NCI-H460 (cell line): Measurements from ENCODE around the gene EDRF1. TPM values are rescaled to one million over a fixed set of nuclear protein-coding genes. Genes with fewer than 3 reads are reported as not detected.
"Not testable (repeated sequence)": the region's sequence is repeated elsewhere in the genome, so short reads cannot be mapped to it uniquely, and the experiment has no call there.

Experiments
- DNase-seq: peaks from one replicate; pipeline ENCODE4 v3.0.0-alpha.2; 2016; ENCODE audit warnings: low read depth; ENCODE audit errors: extremely low read depth
- polyA plus RNA-seq: library from polyadenylated mRNA; depleted of rRNA; stranded (reverse); fragments of >200 nt; gene quantifications from 2 replicates; pipeline ENCODE4 v1.2.3, GENCODE V29; 2014; cell fraction: nucleus; rRNA removed
- total RNA-seq: library from RNA; depleted of rRNA; stranded (reverse); fragments of >200 nt; shearing (Covaris generic); gene quantifications from 2 replicates; pipeline ENCODE4 v1.2.3, GENCODE V29; 2014; rRNA removed

The EDRF1 gene
- total RNA-seq = 21.8 and 24.9 TPM in 2 replicates
- polyA plus RNA-seq = 55.3 and 95.1 TPM in 2 replicates

DNA sequence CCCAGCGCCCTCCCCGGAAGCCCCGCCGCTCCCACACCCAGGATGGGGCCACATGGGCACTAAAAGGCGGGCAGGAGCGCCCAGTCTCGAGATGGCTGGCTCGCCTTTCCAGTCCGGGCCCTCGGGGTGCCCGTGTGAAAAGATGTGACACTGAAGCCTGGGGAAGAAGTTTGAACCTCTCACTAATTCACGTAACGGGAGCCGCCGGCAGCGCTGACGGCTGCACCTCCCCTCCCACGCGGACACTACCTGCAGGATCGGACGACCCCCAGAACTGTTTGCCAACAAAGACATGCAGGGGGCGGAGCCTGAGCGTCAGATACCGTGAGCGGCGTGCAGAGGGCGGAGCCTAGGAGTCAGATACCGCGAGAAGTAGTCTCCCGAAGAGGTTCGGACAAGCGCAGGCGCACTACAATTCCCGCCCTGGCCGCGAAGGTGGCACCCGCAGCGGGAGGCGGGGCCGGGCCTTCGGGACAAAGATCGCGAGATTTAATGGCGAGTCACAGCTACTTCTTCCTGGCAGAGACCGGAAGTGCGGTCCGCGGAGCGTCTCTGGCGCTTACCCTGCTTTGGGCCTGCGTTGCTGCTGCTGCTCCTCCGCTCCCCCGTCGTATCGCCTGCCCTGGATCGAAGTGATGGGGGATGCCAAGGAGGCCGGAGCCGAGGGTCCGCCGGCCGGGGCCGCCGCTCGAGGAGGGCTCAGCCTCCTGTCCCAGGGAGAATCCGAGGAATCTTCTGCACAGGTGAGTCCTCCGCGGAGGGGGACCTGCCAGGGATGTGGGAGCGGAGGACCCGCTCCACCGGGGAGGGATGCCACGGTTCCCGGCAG, at the start of gene EDRF1:
Gene EDRF1 (plus strand): TSS at position 537 of the 829 bp plus-strand sequence. CDS start 99 bp downstream, at position 636.
- DNase-seq = peak; percentile 99

DNA sequence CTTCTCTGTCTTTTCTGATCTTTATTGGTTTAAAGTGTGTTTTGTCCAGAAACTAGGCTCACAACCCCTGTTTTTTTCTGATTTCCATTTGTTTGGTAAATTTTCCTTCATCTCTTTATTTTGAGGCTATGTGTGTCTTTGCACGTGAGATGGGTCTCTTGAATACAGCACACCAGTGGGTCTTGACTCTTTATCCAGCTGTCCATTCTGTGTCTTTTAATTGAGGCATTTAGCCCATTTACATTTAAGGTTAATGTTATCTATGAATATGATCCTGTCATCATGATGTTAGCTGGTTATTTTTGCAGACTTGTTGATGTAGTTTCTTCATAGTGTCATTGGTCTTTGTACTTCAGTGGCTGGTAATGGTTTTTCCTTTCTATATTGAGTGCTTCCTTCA, 46.6 kb upstream of the EDRF1 start:
- no peak for DNase-seq

GRCh38 chr10:125679436-125679835, 40.1 kb upstream of the EDRF1 start:
- no peak for DNase-seq

- DNase-seq = no peak
Observed at GRCh38 chr10:125683063-125683462, 36.4 kb upstream of the EDRF1 start, which contains the start of gene TEX36. TEX36 (minus strand) TSS chr10:125683163; CDS start chr10:125682989, 174 bp downstream.

DNA sequence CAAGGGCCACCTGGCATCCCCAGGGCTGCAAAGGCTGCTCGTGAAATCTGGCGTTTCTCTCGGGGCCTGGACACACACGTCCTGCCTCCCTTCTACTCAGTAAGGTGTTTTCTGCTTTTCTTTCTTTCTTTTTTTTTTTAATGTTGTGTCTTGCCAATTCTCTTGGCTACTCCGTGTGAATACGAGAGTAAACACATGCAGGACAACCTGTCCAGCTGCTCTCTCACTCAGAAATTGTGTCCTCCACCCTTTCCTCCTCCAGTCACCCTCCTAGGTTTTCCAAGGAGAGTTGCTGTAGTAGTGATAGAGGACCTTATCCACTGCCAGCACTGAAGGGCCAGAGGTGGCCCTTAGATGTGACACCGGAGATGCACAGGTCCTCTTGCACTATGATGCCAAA, 35.7 kb upstream of the EDRF1 start:
- DNase-seq = no peak

DNA sequence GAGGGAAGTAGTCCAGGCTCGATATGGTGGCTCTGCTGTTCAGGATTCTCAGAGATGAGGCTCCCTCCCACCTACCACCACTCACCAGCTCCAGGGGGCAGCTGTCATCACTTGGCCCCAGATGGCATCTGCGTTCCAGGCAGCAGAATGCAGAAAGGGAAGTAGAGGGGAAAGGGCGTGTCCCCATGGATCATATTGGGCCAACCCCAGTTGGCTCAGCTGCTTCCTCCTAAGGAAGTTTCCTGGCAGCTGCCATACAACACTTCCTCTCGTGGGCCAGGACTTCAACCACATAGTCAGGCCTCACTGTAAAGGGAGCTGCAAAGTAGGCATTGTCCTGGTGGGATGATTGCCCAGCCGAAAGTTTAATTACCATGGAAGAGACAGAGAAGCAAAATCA, 34.9 kb upstream of the EDRF1 start:
- no peak for DNase-seq

DNA sequence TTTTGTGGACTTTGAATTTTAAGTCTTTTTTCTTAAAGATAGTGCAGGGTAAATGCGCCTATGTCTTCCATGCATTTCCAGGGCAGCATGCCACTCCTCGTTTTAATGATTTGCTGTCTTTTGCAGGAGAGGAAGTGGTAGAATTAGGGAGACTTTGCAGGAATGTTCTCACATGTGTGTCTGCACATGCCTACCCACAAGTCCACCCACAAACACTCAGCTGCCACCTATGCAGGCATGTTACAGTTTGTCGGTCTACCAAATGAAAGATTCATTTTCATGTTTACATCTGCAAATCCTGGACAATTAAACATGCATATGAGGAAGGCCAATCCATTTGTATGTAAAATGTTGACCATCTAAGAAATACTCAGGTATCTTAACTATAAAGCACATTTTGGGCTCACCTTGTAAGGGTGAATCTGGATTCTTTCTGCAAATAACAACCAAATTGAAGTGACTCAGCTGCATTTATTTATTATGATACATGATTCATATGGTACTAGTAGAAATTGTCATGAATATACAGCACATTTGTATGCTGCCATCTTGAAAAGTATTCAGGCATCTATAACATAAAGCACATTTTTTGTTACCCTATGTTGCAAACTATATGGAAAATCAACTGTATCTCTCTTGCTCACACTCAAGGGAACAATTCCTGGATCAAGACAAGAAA, 31.9 kb upstream of the EDRF1 start:
- DNase-seq = no peak

GRCh38 chr10:125689955-125690569, 29.4 kb upstream of the EDRF1 start:
- no peak for DNase-seq

GRCh38 chr10:125691160-125691981, 28.1 kb upstream of the EDRF1 start:
- no peak for DNase-seq

DNA sequence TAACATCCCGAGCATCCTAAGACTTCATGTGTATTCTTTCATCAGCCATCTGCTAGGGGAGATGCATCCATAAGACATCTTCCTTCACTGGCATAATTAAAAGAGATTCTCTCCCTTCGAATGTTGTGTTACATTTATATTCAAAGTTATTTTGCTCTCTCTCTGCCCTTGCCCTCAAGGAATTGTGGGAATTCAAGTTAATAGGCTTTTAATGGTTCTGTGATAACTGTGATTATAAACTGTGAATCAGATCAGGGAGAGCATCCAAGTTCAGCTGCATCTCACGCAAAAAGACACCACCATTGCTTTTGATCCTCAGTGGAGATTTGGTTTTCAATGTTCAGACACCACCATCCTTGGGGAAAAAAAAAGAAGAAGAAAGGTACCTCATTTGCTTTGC, 27.3 kb upstream of the EDRF1 start:
- DNase-seq = no peak

DNA sequence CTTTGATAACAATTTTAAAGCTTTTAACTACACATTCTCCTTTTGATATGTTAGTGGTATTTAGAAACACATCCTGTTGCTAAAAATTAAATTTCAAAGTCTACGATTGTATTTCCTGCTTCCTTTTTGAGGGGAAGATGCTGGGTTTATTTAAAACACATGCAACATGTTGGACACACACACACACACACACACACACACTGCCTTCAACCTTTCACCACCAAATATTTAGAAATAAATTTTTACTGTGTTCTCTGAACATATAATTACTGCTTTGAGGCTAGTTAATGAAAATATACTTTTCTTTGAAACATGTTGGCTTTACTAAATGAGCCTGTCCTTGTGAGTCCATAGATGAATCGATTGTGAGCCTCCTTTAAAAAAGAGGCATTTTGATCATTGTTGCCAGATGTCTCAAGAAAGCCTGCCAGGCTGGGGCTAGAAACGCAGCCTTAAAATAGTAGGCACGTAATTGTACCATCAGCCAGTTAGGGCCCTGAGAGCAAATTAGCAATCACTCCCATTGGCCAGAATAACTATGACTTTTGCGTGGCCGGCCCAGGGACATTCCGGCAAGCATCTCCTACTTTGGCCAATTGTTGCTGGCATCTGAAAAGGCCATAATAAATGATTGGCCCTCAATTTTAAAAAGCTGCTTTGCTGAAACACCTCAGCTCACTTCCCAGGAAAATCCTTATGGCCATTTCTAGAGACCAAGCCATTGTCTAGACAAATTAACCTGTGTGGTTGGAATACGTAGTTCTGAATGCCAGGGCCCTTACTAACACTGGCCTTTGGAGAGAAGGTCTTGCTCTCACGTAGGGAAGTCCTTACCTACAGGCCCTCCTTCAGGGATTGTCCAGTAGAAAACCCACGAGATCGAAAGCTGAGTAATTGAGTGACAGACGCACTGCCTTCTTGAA, 26.6 kb upstream of the EDRF1 start:
- DNase-seq = no peak

DNA sequence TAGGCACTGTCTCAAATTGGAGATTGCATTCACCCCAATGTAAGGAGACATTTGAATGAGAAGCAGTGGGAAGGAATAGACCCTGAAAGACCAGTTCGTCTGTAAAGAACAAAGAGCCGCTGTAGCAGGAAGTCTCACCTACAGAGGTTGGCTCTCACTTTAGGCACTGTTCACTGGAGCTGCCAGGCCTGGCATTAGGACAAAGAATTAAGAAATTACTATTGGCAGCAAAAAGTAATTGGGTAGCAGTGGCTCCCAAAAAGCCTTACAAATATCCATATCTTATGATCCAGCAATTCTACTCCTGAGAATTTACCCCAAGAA, 26.0 kb upstream of the EDRF1 start:
- no peak for DNase-seq

DNA sequence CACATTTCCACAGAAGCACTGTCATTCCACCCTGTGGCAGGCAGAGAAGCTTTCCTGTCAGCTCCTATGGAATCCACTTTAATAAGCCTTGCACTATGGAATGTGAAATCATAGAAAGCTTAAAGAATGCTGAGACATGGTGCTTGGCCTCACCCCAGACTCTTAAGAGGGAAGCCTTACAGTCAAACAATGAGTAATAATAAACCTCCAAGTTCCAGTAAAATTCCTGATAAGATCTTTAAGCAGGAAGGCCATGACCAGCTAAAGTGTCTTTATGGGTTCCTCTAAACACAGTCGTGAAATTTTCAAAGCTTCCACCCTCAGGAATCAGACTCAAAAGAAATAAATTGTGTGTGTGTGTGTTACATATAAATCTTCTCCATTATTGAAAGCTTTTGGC, 24.6 kb upstream of the EDRF1 start:
- no peak for DNase-seq

GRCh38 chr10:125696884-125697283, 22.6 kb upstream of the EDRF1 start:
- DNase-seq = not testable (repeated sequence)

GRCh38 chr10:125698481-125698998, 21.0 kb upstream of the EDRF1 start:
- no peak for DNase-seq

- no peak for DNase-seq
Observed at GRCh38 chr10:125699562-125700143, 19.9 kb upstream of the EDRF1 start.

DNA sequence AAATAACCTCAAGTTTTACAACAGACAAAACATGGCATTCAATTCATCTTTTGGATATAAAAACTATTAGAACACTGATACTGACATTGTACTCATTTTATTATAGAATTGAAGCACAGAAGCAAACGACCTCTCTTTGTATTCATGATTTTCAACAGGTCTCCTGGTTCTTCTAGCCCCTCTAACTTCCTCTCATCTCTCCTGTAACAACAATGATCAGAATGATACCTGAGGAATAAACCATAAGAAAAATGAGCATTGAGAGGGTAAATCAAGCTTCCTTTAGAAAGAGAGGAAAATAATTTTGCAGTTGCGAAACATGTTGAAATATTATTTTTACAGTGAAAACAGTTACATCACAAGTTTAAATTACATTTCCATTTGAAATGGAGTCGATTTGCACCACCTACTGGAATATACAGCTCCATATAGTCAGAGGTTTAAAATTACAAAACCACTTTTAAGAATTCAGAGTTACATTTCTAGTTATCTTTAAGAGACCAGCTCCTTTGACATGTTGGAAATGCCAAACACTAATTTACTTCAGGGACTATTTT, 19.1 kb upstream of the EDRF1 start:
- no peak for DNase-seq

DNA sequence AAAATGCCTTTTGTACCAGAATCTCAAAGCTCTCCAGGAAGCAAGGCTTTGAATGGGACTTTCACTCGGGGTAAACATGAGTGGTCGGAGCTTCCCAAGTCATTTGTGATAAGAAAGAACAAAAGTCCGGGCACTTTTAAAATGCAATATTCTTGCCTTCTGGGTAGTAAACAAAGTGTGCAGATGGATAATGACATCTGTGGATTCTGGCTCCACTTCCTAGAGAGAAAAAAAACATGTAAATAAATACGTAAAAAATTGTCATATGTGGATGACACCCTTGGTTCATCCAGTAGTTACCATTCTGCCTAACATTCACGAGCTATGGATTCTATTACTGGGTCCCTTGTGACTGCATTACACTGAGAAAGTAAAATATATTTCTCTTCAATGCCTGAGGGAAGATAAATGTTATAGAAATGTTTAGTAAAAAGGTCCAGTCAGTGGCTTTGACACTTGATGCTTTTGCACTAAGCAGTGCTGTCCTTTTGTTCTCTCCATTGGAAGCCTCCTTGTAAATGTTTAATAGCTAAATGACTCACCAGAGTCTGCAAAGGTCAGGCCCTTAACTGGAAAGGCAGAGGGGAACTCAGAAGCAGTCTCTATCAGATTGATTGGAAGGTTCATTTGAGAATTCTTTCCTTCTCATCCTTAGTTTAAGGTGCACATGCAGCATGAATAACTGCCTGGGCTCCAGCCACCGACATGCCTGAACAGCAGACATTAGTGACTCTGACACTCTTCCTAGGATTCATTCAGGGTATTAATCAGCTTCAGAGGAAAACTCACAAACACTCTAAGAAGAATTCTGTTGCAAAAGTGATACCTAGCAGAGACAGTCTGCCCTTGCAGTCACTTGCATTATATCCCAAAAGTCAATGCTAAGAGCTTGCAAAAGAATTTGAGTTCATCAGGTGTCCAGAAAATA, 11.7 kb upstream of the EDRF1 start:
- no peak for DNase-seq
